HEK293 (cell line): Measurements from ENCODE around the gene CAPS.

Experiments
- CTCF ChIA-PET: fragments of 350-600 bp; formaldehyde crosslinking; extraction: SDS; loops from one replicate; lab custom pipeline; 2021; ENCODE audit warnings: antibody characterized with exemption; lab: Yijun Ruan, JAX
- POLR2A ChIA-PET: fragments of 300-600 bp; formaldehyde crosslinking; extraction: SDS; loops from one replicate; lab custom pipeline; 2020; ENCODE audit warnings: antibody characterized with exemption, inconsistent platforms; lab: Yijun Ruan, JAX
- H3K27ac ChIP-seq: fragments of 200-500 bp; sonication (Bioruptor generic); 2 replicates; pipeline ENCODE4 v1.5.1; 2014; ENCODE audit warnings: low read depth, low read length, control low read depth, inconsistent platforms; ENCODE audit errors: extremely low read depth
- H3K36me3 ChIP-seq, 2 experiments: fragments of 200-500 bp in 1 of 2; sonication (Bioruptor generic) in 1 of 2; 1 replicate in 1 of 2; 2 replicates in 1 of 2; pipeline ENCODE4 v1.5.1; 2014 to 2017; ENCODE audit warnings: inconsistent platforms in 2 of 2, low read length in 2 of 2; ENCODE audit not compliant: control insufficient read depth in 2 of 2, insufficient read depth in 1 of 2
- H3K4me1 ChIP-seq: fragments of 200-500 bp; sonication (Bioruptor generic); 2 replicates; pipeline ENCODE4 v1.5.1; 2014; ENCODE audit warnings: mild to moderate bottlenecking, low read length, inconsistent platforms; ENCODE audit not compliant: control insufficient read depth, insufficient read depth
- H3K4me3 ChIP-seq: 2 replicates; pipeline ENCODE4 v1.5.1; 2011; ENCODE audit warnings: low read depth, mild to moderate bottlenecking, control low read depth, low read length, moderate library complexity
- H3K9me3 ChIP-seq: fragments of 200-500 bp; sonication (Bioruptor generic); 2 replicates; pipeline ENCODE4 v1.5.1; 2014; ENCODE audit warnings: low read depth, low read length, inconsistent platforms; ENCODE audit not compliant: control insufficient read depth, insufficient read depth
- GLI2 ChIP-seq: fragments of 450-650 bp; formaldehyde crosslinking; IDR thresholded peaks from 2 replicates; pipeline ENCODE4; 2017; ENCODE audit warnings: missing biosample characterization, missing genetic modification characterization, low read depth, borderline replicate concordance
- HOXA7 ChIP-seq: sonication (generic); formaldehyde crosslinking; IDR thresholded peaks from 2 replicates; pipeline ENCODE4 v1.8.1; 2022; ENCODE audit warnings: missing genetic modification reagents, borderline replicate concordance
- HOXC10 ChIP-seq: sonication (generic); formaldehyde crosslinking; IDR thresholded peaks from 2 replicates; pipeline ENCODE4 v1.8.1; 2023; ENCODE audit warnings: mild to moderate bottlenecking, missing genetic modification reagents
- PRDM1 ChIP-seq: fragments of 450-650 bp; formaldehyde crosslinking; IDR thresholded peaks from 2 replicates; pipeline ENCODE4; 2016; ENCODE audit warnings: missing biosample characterization, missing genetic modification characterization
- PRDM6 ChIP-seq: fragments of 450-650 bp; formaldehyde crosslinking; IDR thresholded peaks from 2 replicates; pipeline ENCODE4 v1.5.1; 2017; ENCODE audit warnings: missing biosample characterization, missing genetic modification characterization
- REPIN1 ChIP-seq: fragments of 450-650 bp; formaldehyde crosslinking; IDR thresholded peaks from 2 replicates; pipeline ENCODE4 v1.5.1; 2017; ENCODE audit warnings: missing biosample characterization, missing genetic modification characterization, low read depth
- REST ChIP-seq: fragments of 450-650 bp; formaldehyde crosslinking; IDR thresholded peaks from 2 replicates; pipeline ENCODE4 v1.5.1; 2016; ENCODE audit warnings: missing biosample characterization, missing genetic modification characterization
- SALL2 ChIP-seq: fragments of 450-650 bp; formaldehyde crosslinking; IDR thresholded peaks from 2 replicates; pipeline ENCODE4 v1.5.0; 2017; ENCODE audit warnings: missing biosample characterization, mild to moderate bottlenecking, missing genetic modification characterization, borderline replicate concordance
- WT1 ChIP-seq: fragments of 450-650 bp; formaldehyde crosslinking; IDR thresholded peaks from 2 replicates; pipeline ENCODE4 v1.5.1; 2016; ENCODE audit warnings: missing biosample characterization, missing genetic modification characterization
- YY1 ChIP-seq: fragments of 450-650 bp; formaldehyde crosslinking; IDR thresholded peaks from 2 replicates; pipeline ENCODE4 v1.5.1; 2018; ENCODE audit warnings: missing biosample characterization, missing genetic modification characterization
- ZFP3 ChIP-seq: fragments of 450-650 bp; formaldehyde crosslinking; IDR thresholded peaks from 2 replicates; pipeline ENCODE4 v1.5.1; 2016; ENCODE audit warnings: low read depth, missing biosample characterization, missing genetic modification characterization
- ZFP37 ChIP-seq: fragments of 450-650 bp; formaldehyde crosslinking; IDR thresholded peaks from 2 replicates; pipeline ENCODE4 v1.5.1; 2016; ENCODE audit warnings: missing biosample characterization, missing genetic modification characterization
- ZNF155 ChIP-seq: fragments of 450-650 bp; formaldehyde crosslinking; IDR thresholded peaks from 2 replicates; pipeline ENCODE4 v1.5.1; 2016; ENCODE audit warnings: missing biosample characterization, missing genetic modification characterization
- ZNF214 ChIP-seq: fragments of 450-650 bp; formaldehyde crosslinking; IDR thresholded peaks from 2 replicates; pipeline ENCODE4 v1.5.1; 2017; ENCODE audit warnings: missing biosample characterization, mild to moderate bottlenecking, missing genetic modification characterization, borderline replicate concordance
- ZNF311 ChIP-seq: fragments of 450-650 bp; formaldehyde crosslinking; IDR thresholded peaks from 2 replicates; pipeline ENCODE4 v1.5.1; 2017; ENCODE audit warnings: missing biosample characterization, missing genetic modification characterization, borderline replicate concordance
- ZNF404 ChIP-seq: fragments of 450-650 bp; formaldehyde crosslinking; IDR thresholded peaks from 2 replicates; pipeline ENCODE4 v1.5.1; 2017; ENCODE audit warnings: missing biosample characterization, missing genetic modification characterization
- ZNF48 ChIP-seq: fragments of 450-650 bp; formaldehyde crosslinking; IDR thresholded peaks from 2 replicates; pipeline ENCODE4 v1.5.1; 2016; ENCODE audit warnings: missing biosample characterization, missing genetic modification characterization
- ZNF596 ChIP-seq: fragments of 450-650 bp; IDR thresholded peaks from 2 replicates; pipeline ENCODE4 v1.5.0; 2018; ENCODE audit warnings: missing biosample characterization, mild to moderate bottlenecking, missing genetic modification characterization, moderate library complexity
- ZNF621 ChIP-seq: fragments of 450-650 bp; formaldehyde crosslinking; IDR thresholded peaks from 2 replicates; pipeline ENCODE4 v1.5.1; 2017; ENCODE audit warnings: missing biosample characterization, missing genetic modification characterization
- ZNF626 ChIP-seq: fragments of 450-650 bp; sonication (Bioruptor Pico); formaldehyde crosslinking; IDR thresholded peaks from 2 replicates; pipeline ENCODE4 v1.5.1; 2018; ENCODE audit warnings: missing biosample characterization, missing genetic modification characterization, inconsistent platforms
- ZNF639 ChIP-seq: fragments of 450-650 bp; formaldehyde crosslinking; IDR thresholded peaks from 2 replicates; pipeline ENCODE4 v1.5.1; 2016; ENCODE audit warnings: missing biosample characterization, missing genetic modification characterization
- ZNF791 ChIP-seq: fragments of 450-650 bp; formaldehyde crosslinking; IDR thresholded peaks from 2 replicates; pipeline ENCODE4 v1.5.1; 2016; ENCODE audit warnings: missing biosample characterization, missing genetic modification characterization
- ZNF843 ChIP-seq: fragments of 450-650 bp; formaldehyde crosslinking; IDR thresholded peaks from 2 replicates; pipeline ENCODE4 v1.5.1; 2016; ENCODE audit warnings: missing biosample characterization, missing genetic modification characterization
- ZSCAN18 ChIP-seq: fragments of 450-650 bp; formaldehyde crosslinking; IDR thresholded peaks from 2 replicates; pipeline ENCODE4 v1.5.1; 2016; ENCODE audit warnings: missing biosample characterization, missing genetic modification characterization
- ZSCAN23 ChIP-seq: fragments of 450-650 bp; formaldehyde crosslinking; IDR thresholded peaks from 2 replicates; pipeline ENCODE4 v1.5.1; 2016; ENCODE audit warnings: missing biosample characterization, missing genetic modification characterization
- ZSCAN4 ChIP-seq: fragments of 450-650 bp; formaldehyde crosslinking; IDR thresholded peaks from 2 replicates; pipeline ENCODE4 v1.5.1; 2017; ENCODE audit warnings: missing biosample characterization, missing genetic modification characterization
- TF ChIP-seq, protein P1 (sequence below): fragments of 450-650 bp; formaldehyde crosslinking; IDR thresholded peaks from 2 replicates; pipeline ENCODE4 v1.5.1; 2016; ENCODE audit warnings: missing biosample characterization, missing genetic modification characterization

Gene CAPS

GRCh38 chr19:5922161-5922545, 8.1 kb downstream of the CAPS start:
- CTCF ChIA-PET, result no interaction called here
- H3K9me3 ChIP-seq, result no peaks in the 10 kb centered on the region
- H3K4me3 ChIP-seq, result no peak overlapping the region
- TF ChIP-seq ZNF621 (tag by site-specific recombination), result no peak
- no peak for TF ChIP-seq ZFP3 (tag by site-specific recombination)
- TF ChIP-seq ZNF639 (tag by site-specific recombination), result no peak
- no peak for TF ChIP-seq REST
- TF ChIP-seq GLI2 (tag by site-specific recombination), result no peak
- no peak for TF ChIP-seq ZNF626
- no peak for TF ChIP-seq ZNF155 (tag by site-specific recombination)
- no peak for TF ChIP-seq ZNF791 (tag by site-specific recombination)
- no peak for TF ChIP-seq PRDM1 (tag by site-specific recombination)
- TF ChIP-seq ZNF596, result no peak
- no peak for TF ChIP-seq ZFP37 (tag by site-specific recombination)
- TF ChIP-seq ZNF48 (tag by site-specific recombination), result no peak
- no peak for TF ChIP-seq PRDM6 (tag by site-specific recombination)
- POLR2A ChIA-PET, result no interaction called here
- no peaks in the 10 kb centered on the region for H3K4me1 ChIP-seq
- peaks cover 26 to 92% of the 10 kb centered on the region in 2 experiments; a peak in 2 of 3 replicates for H3K36me3 ChIP-seq
- no peak overlapping the region for H3K27ac ChIP-seq

DNA sequence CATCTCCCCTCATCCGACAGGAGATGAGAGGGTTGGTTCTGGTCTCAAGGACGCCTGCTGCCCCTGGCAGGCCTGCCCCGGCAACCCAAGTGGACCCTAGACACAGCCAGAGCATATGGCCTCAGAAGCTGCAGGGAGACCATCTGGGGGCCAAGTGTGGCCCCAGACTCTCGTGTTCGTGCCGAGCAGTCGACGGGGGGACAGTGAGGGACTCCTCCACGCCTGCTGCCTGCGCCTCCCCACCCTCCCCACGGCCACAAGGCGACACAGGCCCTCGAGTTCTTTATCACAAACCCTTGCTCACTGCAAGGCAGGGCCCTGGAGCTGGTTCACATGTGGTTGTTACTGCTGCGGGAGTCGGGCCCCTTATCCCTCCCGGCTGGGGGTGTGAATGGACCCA, 9.3 kb downstream of the CAPS start:
- ChIA-PET CTCF (no interaction called here), POLR2A (no interaction called here)
- Histone ChIP-seq H3K36me3 (peaks cover 29 to 94% of the 10 kb centered on the region in 2 experiments), H3K27ac (no peak overlapping the region), H3K9me3 (no peaks in the 10 kb centered on the region), H3K4me1 (no peaks in the 10 kb centered on the region), H3K4me3 (no peak overlapping the region)
- TF ChIP-seq ZSCAN23 (tag by site-specific recombination) (no peak), HOXA7 (no peak), ZNF404 (tag by site-specific recombination) (no peak), ZNF311 (tag by site-specific recombination) (no peak), ZSCAN4 (tag by site-specific recombination) (no peak), ZNF214 (tag by site-specific recombination) (no peak), SALL2 (tag by site-specific recombination) (no peak), YY1 (tag by site-specific recombination) (no peak), REPIN1 (tag by site-specific recombination) (no peak), ZSCAN18 (tag by site-specific recombination) (no peak), ZNF843 (tag by site-specific recombination) (no peak), WT1 (tag by site-specific recombination) (no peak), HOXC10 (no peak)
- TF ChIP-seq, protein P1, sequence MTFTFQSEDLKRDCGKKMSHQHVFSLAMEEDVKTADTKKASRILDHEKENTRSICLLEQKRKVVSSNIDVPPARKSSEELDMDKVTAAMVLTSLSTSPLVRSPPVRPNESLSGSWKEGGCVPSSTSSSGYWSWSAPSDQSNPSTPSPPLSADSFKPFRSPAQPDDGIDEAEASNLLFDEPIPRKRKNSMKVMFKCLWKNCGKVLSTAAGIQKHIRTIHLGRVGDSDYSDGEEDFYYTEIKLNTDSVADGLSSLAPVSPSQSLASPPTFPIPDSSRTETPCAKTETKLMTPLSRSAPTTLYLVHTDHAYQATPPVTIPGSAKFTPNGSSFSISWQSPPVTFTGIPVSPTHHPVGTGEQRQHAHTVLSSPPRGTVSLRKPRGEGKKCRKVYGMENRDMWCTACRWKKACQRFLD, result no peak
